Bladder microvascular endothelial cell (primary cell): ENCODE results near the gene CLIP4. TPM values are rescaled to one million over a fixed set of nuclear protein-coding genes. Genes with fewer than 3 reads are reported as not detected.

ENCODE experiments used
- total RNA-seq: library from RNA; depleted of rRNA; stranded (reverse); fragments of >200 nt; gene quantifications from 2 replicates; pipeline ENCODE4 v1.2.3, GENCODE V29; 2014

Gene CLIP4
- 13.4 and 26.7 TPM in 2 replicates for total RNA-seq

GRCh38 chr2:29114946-29115609 is at the start of gene CLIP4:
Gene CLIP4, plus strand, starts transcription at chr2:29115415. Its CDS starts 5,974 bp downstream, at chr2:29121389.

GRCh38 chr2:29074411-29074810 is 40.8 kb upstream of the CLIP4 start, which contains the start of gene PCARE:
Gene PCARE, minus strand, starts transcription at chr2:29074523. Its CDS starts 262 bp downstream, at chr2:29074261.

Other genes starting within 250 kb of the CLIP4 start
- 7.9 and 13.5 TPM in 2 replicates for gene TRMT61B, start 245.1 kb upstream of the CLIP4 start, total RNA-seq
- gene WDR43, start 220.7 kb upstream of the CLIP4 start, total RNA-seq: 38.4 and 110 TPM in 2 replicates
- gene TOGARAM2, start 134.1 kb upstream of the CLIP4 start, total RNA-seq: 0.13 TPM in 1 of 2 replicates, not detected in the other
- not detected in 2 replicates for gene PCARE, start 40.9 kb upstream of the CLIP4 start, total RNA-seq